Vagina (tissue), 2 donors: ENCODE results near the gene KRTAP12-4.

Experiments used
- CTCF ChIP-seq, 3 experiments: fragments of 450-650 bp in 2 of 3; fragments of 200-600 bp in 1 of 3; sonication (generic) in 1 of 3; IDR thresholded peaks; one replicate each; pipeline ENCODE4 v1.5.1; 2017 to 2019; ENCODE audit warnings: antibody characterized with exemption in 3 of 3, mild to moderate bottlenecking in 2 of 3, moderate library complexity in 2 of 3
- POLR2A ChIP-seq, 2 donors: fragments of 450-650 bp; IDR thresholded peaks; one replicate each; pipeline ENCODE4 v1.6.1; 2017; ENCODE audit warnings: antibody characterized with exemption in 2 of 2, mild to moderate bottlenecking in 2 of 2, moderate library complexity in 2 of 2
- POLR2AphosphoS5 ChIP-seq, 2 donors: sonication (generic); formaldehyde crosslinking; IDR thresholded peaks; one replicate each; pipeline ENCODE4 v1.9.0; 2017; ENCODE audit warnings: antibody characterized with exemption in 2 of 2, mild to moderate bottlenecking in 2 of 2, low read depth in 1 of 2; ENCODE audit not compliant: insufficient read depth in 1 of 2

DNA sequence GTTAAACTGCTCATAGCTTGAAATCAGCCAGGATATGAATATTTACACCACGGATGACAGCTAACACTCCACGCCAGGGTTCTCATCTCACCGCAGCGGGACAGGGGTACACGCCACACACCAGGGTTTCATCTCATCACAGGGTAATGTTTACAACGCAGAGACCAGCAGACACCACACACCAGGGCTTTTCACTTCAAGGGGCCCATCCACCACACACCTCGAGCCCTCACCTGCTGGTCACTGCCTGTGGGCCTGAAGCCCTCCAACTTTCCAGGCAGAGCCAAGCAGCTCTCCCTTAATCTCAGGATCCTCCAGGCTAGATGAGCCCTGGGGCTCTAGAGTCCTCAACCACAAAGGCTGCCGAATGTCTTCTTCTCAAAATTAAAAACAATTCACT lies 41.2 kb upstream of the KRTAP12-4 start:
- TF ChIP-seq CTCF (IDR thresholded peaks at IDR 0.05): no peak
- no peak for TF ChIP-seq POLR2A (IDR thresholded peaks at IDR 0.05)
- no peak for TF ChIP-seq POLR2AphosphoS5 (IDR thresholded peaks at IDR 0.05; ENCODE audit: insufficient read depth in 1 of 2, low read depth in 1 of 2)
